Lower lobe of right lung (tissue), 2 donors: ENCODE measurements around the gene OTUD5. TPM values are rescaled to one million over a fixed set of nuclear protein-coding genes. Genes with fewer than 3 reads are reported as not detected.

Experiments used
- ATAC-seq, 2 donors: fragments of 200-7000 bp; cut with Tn5 transposase; one replicate each; pipeline ENCODE4 v1.9.1; 2020 to 2022; ENCODE audit warnings: mild to moderate bottlenecking in 2 of 2, moderate library complexity in 2 of 2
- DNase-seq: peaks from one replicate; pipeline ENCODE4 v3.0.0-alpha.2; 2020
- H3K27ac ChIP-seq: fragments of 200-600 bp; one replicate; pipeline ENCODE4 v1.8.0; 2022
- H3K27me3 ChIP-seq: fragments of 200-600 bp; one replicate; pipeline ENCODE4 v1.8.0; 2022; ENCODE audit warnings: low read depth
- H3K36me3 ChIP-seq: fragments of 200-600 bp; one replicate; pipeline ENCODE4 v1.8.0; 2022; ENCODE audit warnings: mild to moderate bottlenecking
- H3K4me1 ChIP-seq: fragments of 200-600 bp; one replicate; pipeline ENCODE4 v1.8.0; 2022
- H3K4me3 ChIP-seq: fragments of 200-600 bp; one replicate; pipeline ENCODE4 v1.8.0; 2022; ENCODE audit warnings: mild to moderate bottlenecking
- H3K9me3 ChIP-seq: fragments of 200-600 bp; one replicate; pipeline ENCODE4 v1.8.0; 2022
- CTCF ChIP-seq: fragments of 200-600 bp; IDR thresholded peaks from one replicate; pipeline ENCODE4 v1.8.0; 2022; ENCODE audit warnings: antibody characterized with exemption, mild to moderate bottlenecking
- intact Hi-C: fragments of 100-400 bp; cut with DNase I; formaldehyde crosslinking; loops from one replicate; pipeline ENCODE4 v1.11.0; 2022
- total RNA-seq: library from RNA; stranded (reverse); fragmentation: NEBNext Ultra II Directional; extraction: Animal tissue kit (Norgen Biotek cat#: 25700); gene quantifications from one replicate; pipeline ENCODE4 v1.2.1, GENCODE V29; 2021
- donor health status: DM: no; HTN: yes; CAD: no; lungs with severe emphysema.

Gene OTUD5
- total RNA-seq, 1 donor from 2014 or later: 45.8 TPM

GRCh38 chrX:48972220-48973164, 15.1 kb upstream of the OTUD5 start:
- Histone ChIP-seq H3K36me3 (peaks cover 35% of the 10 kb centered on the region), H3K9me3 (no peaks in the 10 kb centered on the region), H3K4me1 (peaks cover 11% of the 10 kb centered on the region), H3K4me3 (peak overlapping the region; percentile 38), H3K27me3 (no peaks in the 10 kb centered on the region), H3K27ac (peak overlapping the region; percentile 36)
- no peak for DNase-seq
- peak; percentile 41 for TF ChIP-seq CTCF
- intact Hi-C loops: no loop called here
- peak; percentile 64 to 68 for ATAC-seq

GRCh38 chrX:48971249-48972219, 14.1 kb upstream of the OTUD5 start, which contains the start of gene KCND1:
Gene KCND1 (minus strand): TSS chrX:48971844. CDS start chrX:48970271, 1,573 bp downstream.
- H3K4me3 ChIP-seq: peak within 1 kb of the TSS; percentile 38
- no peaks in the 10 kb centered on the region for H3K27me3 ChIP-seq
- ATAC-seq (peak; percentile 37 to 64), DNase-seq (no peak)
- H3K27ac ChIP-seq: peak within 1 kb of the TSS; percentile 36
- H3K9me3 ChIP-seq: no peaks in the 10 kb centered on the region
- no peak for TF ChIP-seq CTCF
- intact Hi-C loops: no loop called here
- peaks cover 25% of the 10 kb centered on the region for H3K36me3 ChIP-seq
- H3K4me1 ChIP-seq: peaks cover 11% of the 10 kb centered on the region

GRCh38 chrX:48969471-48969870, 12.1 kb upstream of the OTUD5 start:
- no peaks in the 10 kb centered on the region for H3K27me3 ChIP-seq
- no peaks in the 10 kb centered on the region for H3K9me3 ChIP-seq
- ATAC-seq (no peak), DNase-seq (no peak)
- H3K4me3 ChIP-seq: no peak overlapping the region
- peaks cover 6% of the 10 kb centered on the region for H3K36me3 ChIP-seq
- H3K4me1 ChIP-seq: peaks cover 11% of the 10 kb centered on the region
- H3K27ac ChIP-seq: no peak overlapping the region
- intact Hi-C loops: no loop called here
- no peak for TF ChIP-seq CTCF

GRCh38 chrX:48968377-48968776, 11.0 kb upstream of the OTUD5 start:
- DNase-seq (no peak), ATAC-seq (no peak)
- intact Hi-C loops: no loop called here

More at GRCh38 chrX:48968377-48968776, 11.0 kb upstream of the OTUD5 start:
- peaks cover 11% of the 10 kb centered on the region for H3K4me1 ChIP-seq
- no peaks in the 10 kb centered on the region for H3K9me3 ChIP-seq
- no peak overlapping the region for H3K4me3 ChIP-seq
- H3K27me3 ChIP-seq: no peaks in the 10 kb centered on the region
- TF ChIP-seq CTCF: no peak
- no peak overlapping the region for H3K27ac ChIP-seq
- H3K36me3 ChIP-seq: no peaks in the 10 kb centered on the region
